SJCRH30 (cell line): ENCODE data around the gene C6orf132. TPM values are rescaled to one million over a fixed set of nuclear protein-coding genes. Genes with fewer than 3 reads are reported as not detected.
A peak's percentile ranks its signal among the peaks of the same experiment; 100 is the strongest.

Experiments used
- DNase-seq, 2 experiments: peaks; one replicate each; pipeline ENCODE4 v3.0.0-alpha.2; 2015 to 2020
- H3K27ac ChIP-seq: fragments of 250-450 bp; sonication (Bioruptor Pico); 2 replicates; pipeline ENCODE4 v1.5.1; 2020; ENCODE audit warnings: mild to moderate bottlenecking, moderate library complexity
- H3K27me3 ChIP-seq: fragments of 250-450 bp; sonication (Bioruptor Pico); 2 replicates; pipeline ENCODE4 v1.5.1; 2020; ENCODE audit warnings: mild to moderate bottlenecking, moderate library complexity
- H3K36me3 ChIP-seq: fragments of 250-450 bp; sonication (Bioruptor Pico); 2 replicates; pipeline ENCODE4 v1.5.1; 2020; ENCODE audit warnings: mild to moderate bottlenecking, moderate library complexity
- H3K4me1 ChIP-seq: fragments of 250-450 bp; sonication (Bioruptor Pico); 2 replicates; pipeline ENCODE4 v1.5.1; 2020; ENCODE audit warnings: mild to moderate bottlenecking, moderate library complexity
- H3K4me3 ChIP-seq: fragments of 250-450 bp; sonication (Bioruptor Pico); 2 replicates; pipeline ENCODE4 v1.5.1; 2020; ENCODE audit warnings: mild to moderate bottlenecking, moderate library complexity
- H3K9me3 ChIP-seq: fragments of 250-450 bp; sonication (Bioruptor Pico); replicated peaks from 2 replicates; pipeline ENCODE4 v1.5.1; 2020; ENCODE audit warnings: mild to moderate bottlenecking, moderate library complexity
- total RNA-seq: library from RNA; depleted of rRNA; stranded (reverse); fragments of >200 nt; shearing (Covaris generic); gene quantifications from 2 replicates; pipeline ENCODE4 v1.2.3, GENCODE V29; 2014

Gene C6orf132
- total RNA-seq, 1 experiment from 2014 or later: not detected

- Histone ChIP-seq H3K4me3 (no peak overlapping the region), H3K36me3 (no peaks in the 10 kb centered on the region), H3K4me1 (no peaks in the 10 kb centered on the region), H3K27me3 (0 out of 2 replicates have a peak, but pooled peaks cover 2% of the 10 kb centered on the region), H3K9me3 (no peaks in the 10 kb centered on the region), H3K27ac (no peak overlapping the region)
- DNase-seq: peak; percentile 25 to 39
These were observed 48.7 kb downstream of the C6orf132 start for GRCh38 chr6:42093582-42094329.

GRCh38 chr6:42091718-42092023 lies 50.7 kb downstream of the C6orf132 start:
- Histone ChIP-seq H3K36me3 (no peaks in the 10 kb centered on the region), H3K27ac (no peak overlapping the region), H3K4me3 (no peak overlapping the region), H3K27me3 (0 out of 2 replicates have a peak, but pooled peaks cover 2% of the 10 kb centered on the region), H3K9me3 (no peaks in the 10 kb centered on the region), H3K4me1 (no peaks in the 10 kb centered on the region)
- no peak for DNase-seq

GRCh38 chr6:42090819-42091717 lies 51.4 kb downstream of the C6orf132 start:
- Histone ChIP-seq H3K9me3 (no peaks in the 10 kb centered on the region), H3K4me1 (no peaks in the 10 kb centered on the region), H3K27me3 (0 out of 2 replicates have a peak, but pooled peaks cover 2% of the 10 kb centered on the region), H3K4me3 (no peak overlapping the region), H3K36me3 (no peaks in the 10 kb centered on the region), H3K27ac (no peak overlapping the region)
- DNase-seq: no peak

- no peak for DNase-seq
- Histone ChIP-seq H3K27ac (no peak overlapping the region), H3K4me1 (no peaks in the 10 kb centered on the region), H3K9me3 (no peaks in the 10 kb centered on the region), H3K4me3 (no peak overlapping the region), H3K36me3 (no peaks in the 10 kb centered on the region), H3K27me3 (0 out of 2 replicates have a peak, but pooled peaks cover 2% of the 10 kb centered on the region)
These were observed 54.3 kb downstream of the C6orf132 start for GRCh38 chr6:42088101-42088591.

GRCh38 chr6:42086046-42087035 lies 56.1 kb downstream of the C6orf132 start:
- DNase-seq: no peak
- H3K36me3 ChIP-seq: no peaks in the 10 kb centered on the region
- no peak overlapping the region for H3K4me3 ChIP-seq
- H3K27me3 ChIP-seq: no peaks in the 10 kb centered on the region
- H3K4me1 ChIP-seq: no peaks in the 10 kb centered on the region
- H3K27ac ChIP-seq: no peak overlapping the region
- H3K9me3 ChIP-seq: no peaks in the 10 kb centered on the region

GRCh38 chr6:42084889-42085288 lies 57.5 kb downstream of the C6orf132 start:
- Histone ChIP-seq H3K27ac (no peak overlapping the region), H3K36me3 (0 out of 2 replicates have a peak, but pooled peaks cover 3% of the 10 kb centered on the region), H3K9me3 (no peaks in the 10 kb centered on the region), H3K27me3 (no peaks in the 10 kb centered on the region), H3K4me3 (no peak overlapping the region), H3K4me1 (no peaks in the 10 kb centered on the region)
- no peak for DNase-seq

GRCh38 chr6:42083530-42083929 lies 58.9 kb downstream of the C6orf132 start:
- Histone ChIP-seq H3K27me3 (no peaks in the 10 kb centered on the region), H3K9me3 (no peaks in the 10 kb centered on the region), H3K36me3 (0 out of 2 replicates have a peak, but pooled peaks cover 3% of the 10 kb centered on the region), H3K4me1 (no peaks in the 10 kb centered on the region), H3K27ac (no peak overlapping the region), H3K4me3 (no peak overlapping the region)
- DNase-seq: no peak

- Histone ChIP-seq H3K27me3 (no peaks in the 10 kb centered on the region), H3K4me3 (no peak overlapping the region), H3K27ac (no peak overlapping the region), H3K9me3 (no peaks in the 10 kb centered on the region), H3K36me3 (peaks cover 11% of the 10 kb centered on the region; the same call in 1 of the 2 replicates), H3K4me1 (no peaks in the 10 kb centered on the region)
- DNase-seq: peak; percentile 40 to 60
These were observed 62.4 kb downstream of the C6orf132 start for GRCh38 chr6:42079941-42080464.

- no peak overlapping the region for H3K4me3 ChIP-seq
- no peaks in the 10 kb centered on the region for H3K27me3 ChIP-seq
- peaks cover 11% of the 10 kb centered on the region; the same call in 1 of the 2 replicates for H3K36me3 ChIP-seq
- no peaks in the 10 kb centered on the region for H3K9me3 ChIP-seq
- no peak overlapping the region for H3K27ac ChIP-seq
- H3K4me1 ChIP-seq: no peaks in the 10 kb centered on the region
- DNase-seq: no peak
These were observed 64.0 kb downstream of the C6orf132 start for GRCh38 chr6:42078386-42078785.

GRCh38 chr6:42075159-42075838 lies 67.1 kb downstream of the C6orf132 start:
- Histone ChIP-seq H3K27ac (no peak overlapping the region), H3K36me3 (peaks cover 18% of the 10 kb centered on the region), H3K27me3 (no peaks in the 10 kb centered on the region), H3K4me1 (no peaks in the 10 kb centered on the region), H3K9me3 (no peaks in the 10 kb centered on the region), H3K4me3 (no peak overlapping the region)
- peak; percentile 59 to 65 for DNase-seq

- Histone ChIP-seq H3K36me3 (peaks cover 21% of the 10 kb centered on the region), H3K4me1 (no peaks in the 10 kb centered on the region), H3K9me3 (no peaks in the 10 kb centered on the region), H3K27me3 (no peaks in the 10 kb centered on the region), H3K27ac (no peak overlapping the region), H3K4me3 (no peak overlapping the region)
- no peak for DNase-seq
These were observed 69.1 kb downstream of the C6orf132 start for GRCh38 chr6:42073287-42073686.

- H3K27ac ChIP-seq: no peak overlapping the region
- no peak for DNase-seq
- no peaks in the 10 kb centered on the region for H3K4me1 ChIP-seq
- peaks cover 24% of the 10 kb centered on the region for H3K36me3 ChIP-seq
- H3K27me3 ChIP-seq: no peaks in the 10 kb centered on the region
- H3K4me3 ChIP-seq: no peak overlapping the region
- no peaks in the 10 kb centered on the region for H3K9me3 ChIP-seq
These were observed 70.4 kb downstream of the C6orf132 start for GRCh38 chr6:42071881-42072583.

GRCh38 chr6:42068872-42069522 lies 73.4 kb downstream of the C6orf132 start:
- no peak for DNase-seq
- H3K36me3 ChIP-seq: peaks cover 44% of the 10 kb centered on the region

More at GRCh38 chr6:42068872-42069522, 73.4 kb downstream of the C6orf132 start:
- Histone ChIP-seq H3K4me3 (no peak overlapping the region), H3K9me3 (no peaks in the 10 kb centered on the region), H3K27ac (no peak overlapping the region), H3K27me3 (no peaks in the 10 kb centered on the region), H3K4me1 (no peaks in the 10 kb centered on the region)
